ENCODE measurements around the gene SLC12A8. TPM values are rescaled to one million over a fixed set of nuclear protein-coding genes. Genes with fewer than 3 reads are reported as not detected.

SLC12A8 gene
- total and polyA plus RNA-seq, 2 of the 13 experiments (the other 11 are each of a cell fraction or from before 2014, with no cell fraction given): 0.44 to 0.71 TPM

DNA sequence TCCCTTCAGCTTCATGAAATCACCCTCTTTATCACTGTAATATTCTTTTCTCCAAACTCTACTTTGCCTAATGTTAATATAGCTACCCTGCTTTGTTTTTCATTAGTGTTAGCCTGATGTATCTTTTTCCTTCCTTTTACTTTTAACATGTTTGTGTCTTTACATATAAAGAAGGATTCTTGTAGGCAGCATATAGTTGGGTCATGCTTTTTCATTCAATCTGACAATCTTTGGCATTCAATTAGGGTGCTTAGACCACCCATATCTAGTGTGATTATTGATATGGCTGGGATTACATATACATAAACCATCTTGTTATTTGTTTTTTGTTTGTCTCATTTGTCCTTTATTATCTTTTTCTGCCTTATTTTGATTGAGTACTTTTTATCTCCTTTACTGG lies 121.9 kb downstream of the SLC12A8 start:
- Histone ChIP-seq H3K9ac (ENCODE audit: insufficient read depth, low read depth, low read length) (no peak overlapping the region), H3K9me3 (ENCODE audit: low read length) (no peaks in the 10 kb centered on the region), H3K4me2 (ENCODE audit: low read depth, low read length) (no peak overlapping the region), H3K4me3 (replicated peaks in 1 of 3; ENCODE audit: insufficient read depth in 1 of 3, low read depth in 2 of 3, low read length in 3 of 3) (no peak overlapping the region), H3K27me3 (ENCODE audit: control insufficient read depth in 1 of 2, insufficient read depth in 2 of 2, low read length in 2 of 2) (peaks cover 0 to 1% of the 10 kb centered on the region in 2 experiments; a peak in 1 of 5 replicates), H3K36me3 (replicated peaks in 1 of 2; ENCODE audit: control insufficient read depth in 1 of 2, insufficient read depth in 2 of 2, low read length in 2 of 2) (no peaks in the 10 kb centered on the region), H3K27ac (ENCODE audit: extremely low read length, insufficient read depth, low read length) (no peak overlapping the region), H4K20me1 (ENCODE audit: insufficient read depth, low read length) (no peaks in the 10 kb centered on the region), H3K79me2 (ENCODE audit: insufficient read depth, low read length) (no peaks in the 10 kb centered on the region), H2AFZ (ENCODE audit: low read length) (no peak overlapping the region), H3K4me1 (ENCODE audit: insufficient read depth, low read length) (no peaks in the 10 kb centered on the region)
- no peak for FAIRE-seq
- CTCF ChIA-PET (ENCODE audit: low intra/inter-chr PET ratio, low total read pairs): no interaction called here
- ATAC-seq: no peak
- TF ChIP-seq NCOA2 (CRISPR knock-in tag; IDR thresholded peaks at IDR 0.05): no peak
- BruUV-seq (replicated peaks): no TSS peak
- in situ Hi-C loops (cut with HindIII; ENCODE audit: extremely low pct_ligation_motif_present, low pct_unique_long_range_greater_than_20kb) (no loop called here), intact Hi-C loops (cut with micrococcal nuclease; ENCODE audit: unreplicated experiment) (no loop called here)
- POLR2A ChIA-PET: no interaction called here
- DNase-seq (ENCODE audit: low spot score): no peak

DNA sequence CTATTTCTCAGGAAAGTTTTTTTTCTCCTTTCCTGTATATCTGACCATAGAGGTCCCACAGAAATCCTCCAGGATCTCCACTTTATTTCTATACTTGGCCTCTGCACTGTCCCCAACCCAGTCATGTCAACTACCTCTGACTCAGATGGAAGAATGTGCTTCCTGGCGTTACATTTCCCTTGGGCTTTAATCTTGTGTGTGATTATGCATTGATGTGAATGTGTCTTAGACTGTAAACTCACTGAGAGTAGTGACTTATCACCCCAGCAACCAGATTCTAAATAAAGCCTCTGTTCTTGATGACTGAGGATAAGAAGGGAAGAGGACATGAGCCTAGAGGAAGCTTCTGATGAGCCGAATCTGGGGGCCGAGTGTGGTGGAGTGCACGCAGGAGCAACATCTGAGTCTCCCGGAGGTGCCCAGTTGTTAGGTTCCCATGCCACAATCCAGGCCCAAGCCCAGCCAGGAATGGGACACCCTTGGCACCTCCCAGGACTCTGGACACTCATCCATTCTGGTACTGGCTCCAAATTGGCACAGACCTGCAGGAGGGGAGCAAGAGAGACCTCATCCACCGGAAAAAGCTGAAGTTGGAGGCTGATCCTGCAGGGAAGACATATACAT lies 124.7 kb downstream of the SLC12A8 start:
- CTCF ChIA-PET (ENCODE audit: low intra/inter-chr PET ratio, low total read pairs): no interaction called here
- Histone ChIP-seq H3K4me3 (replicated peaks in 1 of 3; ENCODE audit: insufficient read depth in 1 of 3, low read depth in 2 of 3, low read length in 3 of 3) (no peak overlapping the region), H3K4me1 (ENCODE audit: insufficient read depth, low read length) (peaks cover 9% of the 10 kb centered on the region; the same call in 1 of the 2 replicates), H2AFZ (ENCODE audit: low read length) (no peak overlapping the region), H3K9me3 (ENCODE audit: low read length) (no peaks in the 10 kb centered on the region), H3K79me2 (ENCODE audit: insufficient read depth, low read length) (no peaks in the 10 kb centered on the region), H3K9ac (ENCODE audit: insufficient read depth, low read depth, low read length) (no peak overlapping the region), H3K4me2 (ENCODE audit: low read depth, low read length) (no peak overlapping the region), H3K36me3 (replicated peaks in 1 of 2; ENCODE audit: control insufficient read depth in 1 of 2, insufficient read depth in 2 of 2, low read length in 2 of 2) (no peaks in the 10 kb centered on the region), H3K27ac (ENCODE audit: extremely low read length, insufficient read depth, low read length) (no peak overlapping the region), H3K27me3 (ENCODE audit: control insufficient read depth in 1 of 2, insufficient read depth in 2 of 2, low read length in 2 of 2) (peaks cover 0 to 1% of the 10 kb centered on the region in 2 experiments; a peak in 1 of 5 replicates), H4K20me1 (ENCODE audit: insufficient read depth, low read length) (no peaks in the 10 kb centered on the region)
- DNase-seq (ENCODE audit: low spot score) (no peak), ATAC-seq (no peak; the same call in 2 of the 3 replicates), FAIRE-seq (no peak)
- WGBS (ENCODE audit: low lambda C conversion rate): 45% methylated on average over 6 of the region's 6 CpGs
- POLR2A ChIA-PET: interaction anchor here (1.2 kb wide), 1 partner anchor 25 kb away, joined by 3 read pairs; no protein-coding TSS in a partner anchor
- intact Hi-C loops (cut with micrococcal nuclease; ENCODE audit: unreplicated experiment) (no loop called here), in situ Hi-C loops (cut with HindIII; ENCODE audit: extremely low pct_ligation_motif_present, low pct_unique_long_range_greater_than_20kb) (no loop called here)
- TF ChIP-seq MBNL3 (CRISPR knock-in tag; conservative IDR thresholded peaks at IDR 0.05): no peak
- TF ChIP-seq, protein P1, sequence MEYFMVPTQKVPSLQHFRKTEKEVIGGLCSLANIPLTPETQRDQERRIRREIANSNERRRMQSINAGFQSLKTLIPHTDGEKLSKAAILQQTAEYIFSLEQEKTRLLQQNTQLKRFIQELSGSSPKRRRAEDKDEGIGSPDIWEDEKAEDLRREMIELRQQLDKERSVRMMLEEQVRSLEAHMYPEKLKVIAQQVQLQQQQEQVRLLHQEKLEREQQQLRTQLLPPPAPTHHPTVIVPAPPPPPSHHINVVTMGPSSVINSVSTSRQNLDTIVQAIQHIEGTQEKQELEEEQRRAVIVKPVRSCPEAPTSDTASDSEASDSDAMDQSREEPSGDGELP (IDR thresholded peaks at IDR 0.05; ENCODE audit: borderline replicate concordance, low read depth): no peak
- no peak for TF ChIP-seq ADNP (CRISPR knock-in tag; IDR thresholded peaks at IDR 0.05)
- TF ChIP-seq ZNF782 (CRISPR knock-in tag; IDR thresholded peaks at IDR 0.05; ENCODE audit: borderline replicate concordance): no peak
- TF ChIP-seq ZBTB38 (CRISPR knock-in tag; IDR thresholded peaks at IDR 0.05): no peak
- TF ChIP-seq SNRNP70 (IDR thresholded peaks at IDR 0.05; ENCODE audit: low read depth, low read length): no peak
- no peak for TF ChIP-seq SAP130 (CRISPR knock-in tag; IDR thresholded peaks at IDR 0.05; ENCODE audit: low read depth)
- TF ChIP-seq SALL2 (CRISPR knock-in tag; IDR thresholded peaks at IDR 0.05): no peak
- TF ChIP-seq RARA (CRISPR knock-in tag; IDR thresholded peaks at IDR 0.05): no peak
- no peak for TF ChIP-seq ZNF850 (CRISPR knock-in tag; conservative IDR thresholded peaks at IDR 0.05)
- no peak for TF ChIP-seq NR1H2 (CRISPR knock-in tag; IDR thresholded peaks at IDR 0.05; ENCODE audit: borderline replicate concordance, low read depth)
- no peak for TF ChIP-seq RORA (CRISPR knock-in tag; IDR thresholded peaks at IDR 0.05)
- no peak for TF ChIP-seq ELF4 (CRISPR knock-in tag; IDR thresholded peaks at IDR 0.05; ENCODE audit: borderline replicate concordance)
- TF ChIP-seq MAFF (IDR thresholded peaks at IDR 0.05; ENCODE audit: low read depth, low read length): no peak
- TF ChIP-seq, protein P2, sequence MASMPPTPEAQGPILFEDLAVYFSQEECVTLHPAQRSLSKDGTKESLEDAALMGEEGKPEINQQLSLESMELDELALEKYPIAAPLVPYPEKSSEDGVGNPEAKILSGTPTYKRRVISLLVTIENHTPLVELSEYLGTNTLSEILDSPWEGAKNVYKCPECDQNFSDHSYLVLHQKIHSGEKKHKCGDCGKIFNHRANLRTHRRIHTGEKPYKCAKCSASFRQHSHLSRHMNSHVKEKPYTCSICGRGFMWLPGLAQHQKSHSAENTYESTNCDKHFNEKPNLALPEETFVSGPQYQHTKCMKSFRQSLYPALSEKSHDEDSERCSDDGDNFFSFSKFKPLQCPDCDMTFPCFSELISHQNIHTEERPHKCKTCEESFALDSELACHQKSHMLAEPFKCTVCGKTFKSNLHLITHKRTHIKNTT (CRISPR knock-in tag; IDR thresholded peaks at IDR 0.05): no peak
- BruUV-seq (replicated peaks): no TSS peak

Measured in HepG2 (cell line).